HepG2 (cell line): ENCODE results near the gene CHID1. TPM values are rescaled to one million over a fixed set of nuclear protein-coding genes. Genes with fewer than 3 reads are reported as not detected.

Experiments
- AGO1 ChIP-seq: fragments of 200-400 bp; formaldehyde crosslinking; IDR thresholded peaks from 2 replicates; pipeline ENCODE4 v1.6.1; 2017; ENCODE audit warnings: mild to moderate bottlenecking, low read depth, low read length, moderate library complexity; ENCODE audit not compliant: poor library complexity, severe bottlenecking
- CBX1 ChIP-seq: IDR thresholded peaks from one replicate; pipeline ENCODE4 v1.6.1; 2016; ENCODE audit warnings: antibody characterized with exemption, low read depth
- CREM ChIP-seq, 2 experiments: sonication (generic) in 1 of 2; formaldehyde crosslinking in 1 of 2; IDR thresholded peaks; 2 replicates each; pipeline versions ENCODE4 v1.4.0 to v1.6.1; 2016 to 2020; ENCODE audit warnings: antibody characterized with exemption in 1 of 2, mild to moderate bottlenecking in 1 of 2, missing genetic modification reagents in 1 of 2
- HNRNPLL ChIP-seq: fragments of 200-400 bp; formaldehyde crosslinking; IDR thresholded peaks from 2 replicates; pipeline ENCODE4 v1.6.1; 2017; ENCODE audit warnings: mild to moderate bottlenecking, low read depth, low read length; ENCODE audit not compliant: poor library complexity, severe bottlenecking
- IRF9 ChIP-seq: sonication (generic); formaldehyde crosslinking; IDR thresholded peaks from 2 replicates; pipeline ENCODE4 v1.8.0; 2022; ENCODE audit warnings: missing genetic modification reagents, mild to moderate bottlenecking, borderline replicate concordance
- KAT2B ChIP-seq: fragments of 150-350 bp; IDR thresholded peaks from 2 replicates; pipeline ENCODE4 v1.6.1; 2014; ENCODE audit warnings: low read depth, low read length, borderline replicate concordance
- KDM1A ChIP-seq: IDR thresholded peaks from 2 replicates; pipeline ENCODE4 v1.6.1; 2016; ENCODE audit warnings: missing compliant biosample characterization
- KLF6 ChIP-seq: IDR thresholded peaks from 2 replicates; pipeline ENCODE4 v1.8.0; 2016; ENCODE audit warnings: missing biosample characterization, missing genetic modification reagents
- MAFG ChIP-seq: sonication (generic); formaldehyde crosslinking; IDR thresholded peaks from 2 replicates; pipeline ENCODE4 v1.5.1; 2020; ENCODE audit warnings: mild to moderate bottlenecking, missing genetic modification reagents
- MXI1 ChIP-seq: IDR thresholded peaks from 3 replicates; pipeline ENCODE4 v1.6.1; 2012; ENCODE audit warnings: low read depth, low read length, inconsistent platforms, borderline replicate concordance
- MYC ChIP-seq: sonication (generic); formaldehyde crosslinking; IDR thresholded peaks from 2 replicates; pipeline ENCODE4 v1.9.0; 2021; ENCODE audit warnings: missing genetic modification reagents, borderline replicate concordance
- PHF21A ChIP-seq: sonication (generic); formaldehyde crosslinking; IDR thresholded peaks from 2 replicates; pipeline ENCODE4 v1.5.0; 2020; ENCODE audit warnings: mild to moderate bottlenecking, missing genetic modification reagents
- RCOR2 ChIP-seq: IDR thresholded peaks from 2 replicates; pipeline ENCODE4 v1.6.1; 2016; ENCODE audit warnings: missing biosample characterization, missing genetic modification reagents
- WIZ ChIP-seq: sonication (generic); formaldehyde crosslinking; IDR thresholded peaks from 2 replicates; pipeline ENCODE4 v1.5.1; 2020; ENCODE audit warnings: mild to moderate bottlenecking, missing genetic modification reagents
- ZMYM4 ChIP-seq: sonication (generic); formaldehyde crosslinking; IDR thresholded peaks from 2 replicates; pipeline ENCODE4 v1.8.1; 2023; ENCODE audit warnings: mild to moderate bottlenecking, missing genetic modification reagents
- ZNF644 ChIP-seq: IDR thresholded peaks from 2 replicates; pipeline ENCODE4 v1.6.1; 2016; ENCODE audit warnings: low read depth
- ZNF652 ChIP-seq: IDR thresholded peaks from 2 replicates; pipeline ENCODE4 v1.6.1; 2016; ENCODE audit warnings: low read depth, borderline replicate concordance
- ZNF768 ChIP-seq: sonication (generic); formaldehyde crosslinking; IDR thresholded peaks from 2 replicates; pipeline ENCODE4 v1.4.0; 2020; ENCODE audit warnings: missing genetic modification reagents
- ZSCAN20 ChIP-seq: sonication (generic); formaldehyde crosslinking; IDR thresholded peaks from 2 replicates; pipeline ENCODE4 v1.4.0; 2020; ENCODE audit warnings: missing genetic modification reagents, mild to moderate bottlenecking, borderline replicate concordance
- polyA plus RNA-seq, 8 experiments: library from polyadenylated mRNA; depleted of rRNA in 3 of 8; stranded (reverse) in 7 of 8; unstranded in 1 of 8; fragments of >200 nt; fragmentation: Illumina TruSeq in 4 of 8; extraction: Trizol in 4 of 8; gene quantifications; 2 replicates each; pipeline versions ENCODE4 v1.2.1 to v1.2.3, GENCODE V29; 2011 to 2016; ENCODE audit warnings: low read depth in 4 of 8, missing spikeins in 1 of 8, mixed read lengths in 1 of 8; ENCODE audit not compliant: insufficient read depth in 1 of 8
- total RNA-seq, 5 experiments: library from RNA; depleted of rRNA; stranded (reverse); fragments of >200 nt; fragmentation: Illumina TruSeq; extraction: Trizol; gene quantifications; 2 replicates each; pipeline ENCODE4 v1.2.3, GENCODE V29; 2016; ENCODE audit warnings: low read depth in 1 of 5
- TF ChIP-seq, protein P1 (sequence below): sonication (generic); formaldehyde crosslinking; IDR thresholded peaks from 2 replicates; pipeline ENCODE4 v1.4.0; 2020; ENCODE audit warnings: mild to moderate bottlenecking, missing genetic modification reagents
- TF ChIP-seq, protein P2 (sequence below): sonication (generic); formaldehyde crosslinking; IDR thresholded peaks from 2 replicates; pipeline ENCODE4 v1.8.1; 2023; ENCODE audit warnings: missing genetic modification reagents, inconsistent platforms, borderline replicate concordance

The CHID1 gene
- total and polyA plus RNA-seq, 2 of the 13 experiments (the other 11 are each of a cell fraction or from before 2014, with no cell fraction given) = 65.1 to 93.6 TPM

DNA sequence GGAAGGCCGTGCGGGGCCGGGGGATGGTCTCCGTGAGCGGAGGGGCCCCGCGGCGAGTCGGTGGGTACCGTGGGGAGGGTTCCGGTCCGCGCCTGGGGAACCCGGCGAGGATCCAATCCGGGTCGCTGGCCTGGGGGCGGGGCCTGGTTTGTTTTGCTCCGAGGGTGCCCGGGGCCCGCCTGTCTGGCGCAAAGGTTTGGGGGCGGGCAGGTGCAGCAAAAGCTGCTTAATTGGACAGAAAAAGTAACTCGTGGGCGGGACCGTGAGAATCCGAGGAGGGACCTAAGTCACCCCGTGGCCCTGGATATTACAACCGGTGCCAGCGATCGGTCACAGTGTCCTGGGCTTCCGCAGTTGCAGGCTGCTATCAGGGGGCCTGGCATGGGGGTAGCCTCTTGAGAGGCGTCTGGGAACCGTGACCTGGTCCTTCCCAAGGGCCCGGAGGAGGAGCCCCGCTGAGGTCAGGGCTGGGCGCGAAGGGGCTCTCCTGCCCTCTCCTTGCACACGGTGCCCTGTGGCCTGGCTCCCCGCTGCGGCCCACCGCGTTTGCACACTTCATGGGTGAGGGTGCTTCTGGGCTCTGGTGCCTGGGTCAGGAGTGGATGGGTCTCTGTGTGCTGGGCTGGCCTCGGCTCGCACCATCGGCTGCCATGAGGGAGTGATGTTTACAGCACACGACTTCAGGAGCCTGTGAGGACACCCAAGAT, 90.5 kb downstream of the CHID1 start (continued):
- TF ChIP-seq, protein P1, sequence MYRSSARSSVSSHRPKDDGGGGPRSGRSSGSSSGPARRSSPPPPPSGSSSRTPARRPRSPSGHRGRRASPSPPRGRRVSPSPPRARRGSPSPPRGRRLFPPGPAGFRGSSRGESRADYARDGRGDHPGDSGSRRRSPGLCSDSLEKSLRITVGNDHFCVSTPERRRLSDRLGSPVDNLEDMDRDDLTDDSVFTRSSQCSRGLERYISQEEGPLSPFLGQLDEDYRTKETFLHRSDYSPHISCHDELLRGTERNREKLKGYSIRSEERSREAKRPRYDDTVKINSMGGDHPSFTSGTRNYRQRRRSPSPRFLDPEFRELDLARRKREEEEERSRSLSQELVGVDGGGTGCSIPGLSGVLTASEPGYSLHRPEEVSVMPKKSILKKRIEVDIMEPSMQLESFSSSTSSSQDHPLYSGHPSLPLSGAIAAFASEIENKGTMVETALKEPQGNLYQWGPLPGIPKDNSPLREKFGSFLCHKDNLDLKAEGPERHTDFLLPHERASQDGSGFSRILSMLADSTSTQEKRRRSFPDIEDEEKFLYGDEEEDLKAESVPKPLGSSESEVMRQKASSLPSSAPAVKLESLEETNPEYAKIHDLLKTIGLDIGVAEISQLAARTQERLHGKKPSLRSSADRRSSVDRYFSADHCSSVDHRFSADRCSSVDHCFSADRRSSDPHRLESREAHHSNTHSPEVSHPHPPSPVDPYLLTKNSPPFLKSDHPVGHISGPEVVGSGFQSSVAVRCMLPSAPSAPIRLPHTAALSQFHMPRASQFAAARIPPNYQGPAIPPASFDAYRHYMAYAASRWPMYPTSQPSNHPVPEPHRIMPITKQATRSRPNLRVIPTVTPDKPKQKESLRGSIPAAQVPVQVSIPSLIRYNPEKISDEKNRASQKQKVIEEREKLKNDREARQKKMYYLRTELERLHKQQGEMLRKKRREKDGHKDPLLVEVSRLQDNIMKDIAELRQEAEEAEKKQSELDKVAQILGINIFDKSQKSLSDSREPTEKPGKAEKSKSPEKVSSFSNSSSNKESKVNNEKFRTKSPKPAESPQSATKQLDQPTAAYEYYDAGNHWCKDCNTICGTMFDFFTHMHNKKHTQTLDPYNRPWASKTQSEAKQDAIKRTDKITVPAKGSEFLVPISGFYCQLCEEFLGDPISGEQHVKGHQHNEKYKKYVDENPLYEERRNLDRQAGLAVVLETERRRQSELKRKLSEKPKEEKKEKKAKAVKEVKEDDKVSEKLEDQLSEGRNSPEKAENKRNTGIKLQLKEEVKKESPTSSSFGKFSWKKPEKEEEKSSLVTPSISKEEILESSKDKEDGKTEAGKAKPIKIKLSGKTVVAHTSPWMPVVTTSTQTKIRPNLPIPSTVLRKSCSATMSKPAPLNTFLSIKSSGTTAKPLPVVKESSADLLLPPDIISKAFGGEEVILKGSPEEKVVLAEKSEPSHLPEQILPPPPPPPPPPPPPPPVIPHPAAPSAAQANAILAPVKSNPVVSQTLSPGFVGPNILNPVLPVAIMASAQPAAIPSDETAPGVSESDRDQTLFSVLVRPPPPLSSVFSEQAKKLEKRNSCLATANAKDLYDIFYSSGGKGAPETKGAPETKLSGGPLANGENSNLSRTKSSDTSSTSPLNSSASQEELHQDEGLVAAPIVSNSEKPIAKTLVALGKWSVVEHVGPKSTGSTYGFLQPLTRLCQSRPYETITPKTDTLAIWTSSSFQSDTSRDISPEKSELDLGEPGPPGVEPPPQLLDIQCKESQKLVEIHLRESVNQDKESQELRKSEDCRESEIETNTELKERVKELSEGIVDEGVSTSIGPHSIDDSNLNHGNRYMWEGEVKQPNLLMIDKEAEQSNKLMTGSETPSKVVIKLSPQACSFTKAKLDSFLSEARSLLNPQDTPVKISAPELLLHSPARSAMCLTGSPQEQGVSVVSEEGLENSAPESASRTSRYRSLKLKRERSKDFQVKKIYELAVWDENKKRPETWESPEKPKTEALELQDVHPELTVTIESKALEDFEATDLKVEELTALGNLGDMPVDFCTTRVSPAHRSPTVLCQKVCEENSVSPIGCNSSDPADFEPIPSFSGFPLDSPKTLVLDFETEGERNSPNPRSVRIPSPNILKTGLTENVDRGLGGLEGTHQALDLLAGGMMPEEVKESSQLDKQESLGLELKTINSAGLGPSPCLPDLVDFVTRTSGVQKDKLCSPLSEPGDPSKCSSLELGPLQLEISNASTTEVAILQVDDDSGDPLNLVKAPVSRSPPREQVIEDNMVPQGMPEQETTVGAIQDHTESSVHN (CRISPR knock-in tag) = no peak
- TF ChIP-seq ZNF768 (CRISPR knock-in tag) = no peak
- TF ChIP-seq ZMYM4 (CRISPR knock-in tag) = no peak
- peak; percentile 24 for TF ChIP-seq AGO1
- no peak for TF ChIP-seq RCOR2
- TF ChIP-seq KDM1A (CRISPR knock-in tag) = no peak
- no peak for TF ChIP-seq MYC (CRISPR knock-in tag)
- no peak for TF ChIP-seq ZNF652 (CRISPR knock-in tag)
- TF ChIP-seq ZNF644 (CRISPR knock-in tag) = no peak
- no peak for TF ChIP-seq ZSCAN20
- no peak for TF ChIP-seq KAT2B
- peak; percentile 63; the same call in 1 of the 3 replicates for TF ChIP-seq MXI1
- no peak for TF ChIP-seq MAFG (CRISPR knock-in tag)
- TF ChIP-seq CREM (IDR thresholded peaks at IDR 0.05) = no peak
- TF ChIP-seq CREM (CRISPR knock-in tag; IDR thresholded peaks at IDR 0.05) = no peak
- 0 out of 2 replicates have a peak, but pooled peaks have one; percentile 8 for TF ChIP-seq PHF21A (CRISPR knock-in tag)
- TF ChIP-seq, protein P2, sequence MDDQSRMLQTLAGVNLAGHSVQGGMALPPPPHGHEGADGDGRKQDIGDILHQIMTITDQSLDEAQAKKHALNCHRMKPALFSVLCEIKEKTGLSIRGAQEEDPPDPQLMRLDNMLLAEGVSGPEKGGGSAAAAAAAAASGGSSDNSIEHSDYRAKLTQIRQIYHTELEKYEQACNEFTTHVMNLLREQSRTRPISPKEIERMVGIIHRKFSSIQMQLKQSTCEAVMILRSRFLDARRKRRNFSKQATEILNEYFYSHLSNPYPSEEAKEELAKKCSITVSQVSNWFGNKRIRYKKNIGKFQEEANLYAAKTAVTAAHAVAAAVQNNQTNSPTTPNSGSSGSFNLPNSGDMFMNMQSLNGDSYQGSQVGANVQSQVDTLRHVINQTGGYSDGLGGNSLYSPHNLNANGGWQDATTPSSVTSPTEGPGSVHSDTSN = 0 out of 2 replicates have a peak, but pooled peaks have one; percentile 27
- TF ChIP-seq IRF9 (CRISPR knock-in tag) = no peak
- TF ChIP-seq KLF6 (CRISPR knock-in tag) = no peak
- no peak for TF ChIP-seq CBX1
- TF ChIP-seq HNRNPLL = peak; percentile 16
- no peak for TF ChIP-seq WIZ (CRISPR knock-in tag)
